NOMO-1 treated with dmso at 0.1 percent for 144 hours (cell line): ENCODE data around the gene MYO1C.
"Not testable (repeated sequence)": the region's sequence is repeated elsewhere in the genome, so short reads cannot be mapped to it uniquely, and the experiment has no call there.

Experiments
- DNase-seq: peaks from one replicate; lab custom pipeline; 2025; ENCODE audit not compliant: unreplicated experiment; lab: John Stamatoyannopoulos, UW

MYO1C gene

GRCh38 chr17:1492249-1493206 lies at the start of gene MYO1C:
Gene MYO1C, minus strand, starts transcription at chr17:1492686. Its CDS starts 199 bp downstream, at chr17:1492487.
- no peak for DNase-seq

- no peak for DNase-seq
Measured at GRCh38 chr17:1541367-1541904, 49.0 kb upstream of the MYO1C start.

GRCh38 chr17:1539811-1540210 lies 47.3 kb upstream of the MYO1C start:
- DNase-seq, result no peak

GRCh38 chr17:1535737-1536136 lies 43.3 kb upstream of the MYO1C start:
- DNase-seq, result no peak

- no peak for DNase-seq
Measured at GRCh38 chr17:1533661-1534325, 41.3 kb upstream of the MYO1C start.

- peak; percentile 53 for DNase-seq
Measured at GRCh38 chr17:1532836-1533602, 40.5 kb upstream of the MYO1C start.

GRCh38 chr17:1529863-1530262 lies 37.4 kb upstream of the MYO1C start:
- DNase-seq, result no peak

GRCh38 chr17:1526876-1527275 lies 34.4 kb upstream of the MYO1C start:
- DNase-seq, result not testable (repeated sequence)

GRCh38 chr17:1522626-1523025 lies 30.1 kb upstream of the MYO1C start:
- no peak for DNase-seq

GRCh38 chr17:1521086-1521640 lies 28.7 kb upstream of the MYO1C start:
- DNase-seq, result no peak

GRCh38 chr17:1519678-1520077 lies 27.2 kb upstream of the MYO1C start:
- DNase-seq, result no peak

GRCh38 chr17:1518410-1518809 lies 25.9 kb upstream of the MYO1C start:
- no peak for DNase-seq

- DNase-seq, result peak; percentile 97
Measured at GRCh38 chr17:1516388-1517161, 24.1 kb upstream of the MYO1C start, which contains the start of gene INPP5K. Gene INPP5K, minus strand, starts transcription at chr17:1516612. Its CDS starts 113 bp downstream, at chr17:1516499.

GRCh38 chr17:1515640-1516387 lies 23.3 kb upstream of the MYO1C start:
- DNase-seq, result peak; percentile 71

- no peak for DNase-seq
Measured at GRCh38 chr17:1512351-1512750, 19.9 kb upstream of the MYO1C start.

GRCh38 chr17:1511756-1512321 lies 19.4 kb upstream of the MYO1C start:
- DNase-seq, result no peak

GRCh38 chr17:1511290-1511689 lies 18.8 kb upstream of the MYO1C start:
- DNase-seq, result no peak

GRCh38 chr17:1509290-1509881 lies 16.9 kb upstream of the MYO1C start:
- DNase-seq, result no peak
